Ascending aorta (tissue), 2 donors: ENCODE data around the gene MLKL. TPM values are rescaled to one million over a fixed set of nuclear protein-coding genes. Genes with fewer than 3 reads are reported as not detected.

Experiments used
- DNase-seq, 2 donors: peaks; one replicate each; pipeline ENCODE4 v3.0.0-alpha.2; 2019; ENCODE audit warnings: low spot score in 2 of 2
- H3K27ac ChIP-seq, 2 donors: fragments of 200-600 bp; sonication (generic); one replicate each; pipeline ENCODE4 v1.5.1; 2016 to 2017; ENCODE audit warnings: mild to moderate bottlenecking in 1 of 2
- H3K27me3 ChIP-seq: fragments of 200-600 bp; sonication (generic); one replicate; pipeline ENCODE4 v1.5.1; 2017
- H3K36me3 ChIP-seq, 2 donors: fragments of 200-600 bp; sonication (generic); one replicate each; pipeline ENCODE4 v1.5.1; 2016
- H3K4me1 ChIP-seq, 2 donors: fragments of 200-600 bp; sonication (generic); one replicate each; pipeline ENCODE4 v1.5.1; 2016 to 2017; ENCODE audit warnings: mild to moderate bottlenecking in 1 of 2
- H3K4me3 ChIP-seq, 2 donors: fragments of 200-600 bp; sonication (generic); one replicate each; pipeline ENCODE4 v1.5.1; 2016 to 2017; ENCODE audit warnings: mild to moderate bottlenecking in 1 of 2
- H3K9me3 ChIP-seq, 2 donors: fragments of 200-600 bp; sonication (generic); one replicate each; pipeline ENCODE4 v1.5.1; 2016
- intact Hi-C: fragments of 100-400 bp; cut with DNase I; formaldehyde crosslinking; loops from one replicate; pipeline ENCODE4 v1.15.1; 2023
- total RNA-seq: library from RNA; depleted of rRNA; stranded (reverse); fragments of >200 nt; gene quantifications from one replicate; pipeline ENCODE4 v1.1.0, GENCODE V29; 2016
- TF ChIP-seq, protein P1 (sequence below), 3 experiments: fragments of 200-600 bp in 2 of 3; fragments of 450-650 bp in 1 of 3; sonication (generic) in 2 of 3; IDR thresholded peaks; one replicate each; pipeline ENCODE4 v1.5.1; 2016 to 2019; ENCODE audit warnings: antibody characterized with exemption in 3 of 3, mild to moderate bottlenecking in 1 of 3, moderate library complexity in 1 of 3

The MLKL gene
- total RNA-seq, 1 donor from 2014 or later = 4.0 TPM

DNA sequence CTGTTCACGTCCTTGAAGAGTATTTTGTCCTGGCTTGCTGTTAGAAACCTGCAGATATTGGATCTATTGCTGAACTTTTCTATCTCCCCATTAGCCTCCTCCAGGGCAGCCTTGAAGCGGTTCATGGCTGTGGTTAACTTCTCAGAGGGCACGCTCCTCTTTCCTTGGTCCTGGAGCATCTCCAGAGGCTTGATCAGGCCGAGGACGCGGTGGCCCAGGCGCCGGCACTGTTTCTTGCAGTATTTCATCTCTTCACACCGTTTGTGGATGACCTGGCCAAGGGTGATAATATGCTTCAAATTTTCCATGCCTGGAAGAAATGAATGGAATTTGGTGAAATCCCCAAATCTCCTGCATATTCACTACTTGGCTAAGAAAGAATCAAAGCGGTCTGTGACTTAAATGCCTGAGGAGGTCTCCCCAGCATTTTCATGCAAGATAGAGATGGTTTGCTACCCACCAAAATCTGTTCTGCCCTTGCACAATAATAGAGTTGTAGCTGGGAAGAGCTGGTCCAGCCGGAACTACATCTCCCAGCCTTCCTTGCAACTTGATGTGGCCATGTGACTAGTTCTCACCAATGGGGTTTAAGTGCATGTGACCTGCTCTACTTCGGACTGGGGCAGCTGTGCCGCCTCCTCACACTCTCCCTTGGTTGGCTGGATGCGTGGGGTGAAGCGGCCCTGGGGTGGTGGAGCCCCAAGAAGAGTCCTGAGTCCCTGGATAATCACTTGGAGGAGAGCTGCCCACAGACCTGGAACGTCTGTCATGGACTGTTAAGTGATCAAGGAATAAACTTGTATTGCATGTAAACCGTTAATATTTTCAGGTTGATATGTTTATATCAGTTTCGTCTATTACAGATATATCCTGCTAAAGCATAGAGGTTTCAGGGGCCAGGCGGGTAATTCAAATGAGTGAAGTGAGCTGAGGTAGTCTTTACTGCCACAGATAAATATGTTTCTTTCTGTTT lies 4.9 kb downstream of the MLKL start:
- TF ChIP-seq, protein P1, sequence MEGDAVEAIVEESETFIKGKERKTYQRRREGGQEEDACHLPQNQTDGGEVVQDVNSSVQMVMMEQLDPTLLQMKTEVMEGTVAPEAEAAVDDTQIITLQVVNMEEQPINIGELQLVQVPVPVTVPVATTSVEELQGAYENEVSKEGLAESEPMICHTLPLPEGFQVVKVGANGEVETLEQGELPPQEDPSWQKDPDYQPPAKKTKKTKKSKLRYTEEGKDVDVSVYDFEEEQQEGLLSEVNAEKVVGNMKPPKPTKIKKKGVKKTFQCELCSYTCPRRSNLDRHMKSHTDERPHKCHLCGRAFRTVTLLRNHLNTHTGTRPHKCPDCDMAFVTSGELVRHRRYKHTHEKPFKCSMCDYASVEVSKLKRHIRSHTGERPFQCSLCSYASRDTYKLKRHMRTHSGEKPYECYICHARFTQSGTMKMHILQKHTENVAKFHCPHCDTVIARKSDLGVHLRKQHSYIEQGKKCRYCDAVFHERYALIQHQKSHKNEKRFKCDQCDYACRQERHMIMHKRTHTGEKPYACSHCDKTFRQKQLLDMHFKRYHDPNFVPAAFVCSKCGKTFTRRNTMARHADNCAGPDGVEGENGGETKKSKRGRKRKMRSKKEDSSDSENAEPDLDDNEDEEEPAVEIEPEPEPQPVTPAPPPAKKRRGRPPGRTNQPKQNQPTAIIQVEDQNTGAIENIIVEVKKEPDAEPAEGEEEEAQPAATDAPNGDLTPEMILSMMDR (IDR thresholded peaks at IDR 0.05) = no peak
- no peaks in the 10 kb centered on the region for H3K9me3 ChIP-seq
- peak overlapping the region; percentile 42 to 60 for H3K4me3 ChIP-seq
- intact Hi-C loops = no loop called here
- peak; percentile 51 to 91 for DNase-seq
- no peaks in the 10 kb centered on the region for H3K4me1 ChIP-seq
- H3K36me3 ChIP-seq = peaks cover 20 to 30% of the 10 kb centered on the region in 2 donors
- no peaks in the 10 kb centered on the region for H3K27me3 ChIP-seq
- peak overlapping the region; percentile 39 to 51 for H3K27ac ChIP-seq

DNA sequence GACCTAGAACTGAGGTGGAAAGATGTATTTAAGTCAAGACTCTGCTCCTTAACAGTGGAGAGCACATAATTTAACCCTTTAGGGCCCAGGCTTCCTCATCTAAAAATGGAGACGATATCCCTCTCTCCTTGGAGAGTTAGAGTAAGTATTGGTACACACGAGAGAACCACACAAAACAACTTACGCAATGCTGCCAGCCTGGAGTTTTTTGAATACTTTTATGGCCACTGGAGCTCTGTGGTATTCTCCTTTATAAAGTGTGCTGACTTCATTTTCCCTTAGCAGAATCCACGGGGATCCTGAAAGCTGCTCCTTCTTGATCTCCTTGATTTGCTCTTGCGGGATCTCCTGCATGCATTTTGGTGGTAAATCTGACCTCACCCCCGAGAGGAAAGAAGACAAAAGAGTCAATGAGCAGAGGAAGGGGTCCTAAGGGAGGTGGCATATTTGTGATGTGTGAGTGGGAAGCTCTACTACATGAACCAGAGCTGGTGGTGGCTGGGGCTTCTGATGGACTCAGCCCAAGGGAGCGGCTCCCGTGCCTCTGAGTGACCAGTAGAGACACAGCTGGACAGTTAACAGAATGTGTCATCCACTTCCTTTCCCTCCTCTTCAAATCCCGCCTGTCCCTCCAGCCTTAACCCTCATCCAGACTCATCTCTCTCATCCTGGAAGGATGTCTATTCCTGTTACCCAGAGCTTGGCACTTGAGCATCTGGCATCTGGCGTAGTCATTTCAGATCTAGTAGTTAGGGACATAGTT lies 9.4 kb downstream of the MLKL start:
- peaks cover 25 to 34% of the 10 kb centered on the region in 2 donors for H3K36me3 ChIP-seq
- intact Hi-C loops = no loop called here

DNA sequence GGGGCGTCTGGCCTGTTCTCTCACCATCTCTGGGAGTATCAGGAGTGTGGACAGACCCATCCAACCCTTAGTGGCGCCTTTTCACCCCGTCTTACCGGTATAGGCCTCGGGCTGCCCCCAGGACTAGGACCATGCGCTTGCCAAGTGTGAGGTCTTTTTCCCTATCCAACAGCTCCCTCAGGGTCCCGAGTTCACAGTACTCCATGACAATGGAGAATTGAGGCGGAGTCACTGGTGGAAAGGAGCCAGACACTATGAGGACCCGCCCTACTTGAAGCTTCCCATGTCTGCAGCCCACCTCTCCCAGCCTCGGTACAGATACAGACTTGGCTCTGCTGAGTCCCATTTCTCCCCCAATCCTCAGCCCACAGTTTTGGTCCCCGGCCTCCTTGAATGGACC lies 18.1 kb downstream of the MLKL start:
- peaks cover 19 to 48% of the 10 kb centered on the region in 2 donors for H3K36me3 ChIP-seq
- TF ChIP-seq, protein P1 (IDR thresholded peaks at IDR 0.05) = no peak
- no peaks in the 10 kb centered on the region for H3K9me3 ChIP-seq
- H3K27me3 ChIP-seq = no peaks in the 10 kb centered on the region
- no peak overlapping the region for H3K27ac ChIP-seq
- intact Hi-C loops = no loop called here
- no peak overlapping the region for H3K4me3 ChIP-seq
- no peak for DNase-seq
- no peaks in the 10 kb centered on the region for H3K4me1 ChIP-seq

More for the DNA sequence above, 9.4 kb downstream of the MLKL start:
- Histone ChIP-seq H3K27me3 (no peaks in the 10 kb centered on the region), H3K27ac (no peak overlapping the region), H3K4me1 (no peaks in the 10 kb centered on the region), H3K4me3 (no peak overlapping the region), H3K9me3 (no peaks in the 10 kb centered on the region)
- TF ChIP-seq, protein P1 (IDR thresholded peaks at IDR 0.05) = no peak
- no peak for DNase-seq

DNA sequence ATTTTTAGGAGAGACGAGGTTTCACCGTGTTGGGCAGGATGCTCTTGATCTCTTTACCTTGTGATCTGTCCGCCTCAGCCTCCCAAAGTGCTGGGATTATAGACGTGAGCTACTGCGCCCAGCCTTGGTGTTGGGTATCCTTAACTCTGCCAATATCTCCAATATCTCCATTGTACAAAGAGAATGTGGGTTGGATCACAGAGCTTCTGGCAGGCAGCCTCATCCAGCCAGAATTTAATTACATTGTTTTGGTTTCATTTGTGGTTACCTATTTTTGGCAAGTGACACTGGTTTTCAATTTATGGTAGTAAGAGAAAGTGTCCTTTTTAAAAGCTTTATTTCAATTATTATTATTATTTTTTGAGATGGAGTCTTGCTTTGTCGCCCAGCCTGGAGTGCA lies 20.0 kb downstream of the MLKL start:
- TF ChIP-seq, protein P1 (IDR thresholded peaks at IDR 0.05) = no peak
- H3K9me3 ChIP-seq = no peaks in the 10 kb centered on the region
- H3K36me3 ChIP-seq = peaks cover 31 to 51% of the 10 kb centered on the region in 2 donors
- intact Hi-C loops = no loop called here
- no peaks in the 10 kb centered on the region for H3K27me3 ChIP-seq
- no peak for DNase-seq
- H3K27ac ChIP-seq = no peak overlapping the region
- H3K4me3 ChIP-seq = no peak overlapping the region
- no peaks in the 10 kb centered on the region for H3K4me1 ChIP-seq

DNA sequence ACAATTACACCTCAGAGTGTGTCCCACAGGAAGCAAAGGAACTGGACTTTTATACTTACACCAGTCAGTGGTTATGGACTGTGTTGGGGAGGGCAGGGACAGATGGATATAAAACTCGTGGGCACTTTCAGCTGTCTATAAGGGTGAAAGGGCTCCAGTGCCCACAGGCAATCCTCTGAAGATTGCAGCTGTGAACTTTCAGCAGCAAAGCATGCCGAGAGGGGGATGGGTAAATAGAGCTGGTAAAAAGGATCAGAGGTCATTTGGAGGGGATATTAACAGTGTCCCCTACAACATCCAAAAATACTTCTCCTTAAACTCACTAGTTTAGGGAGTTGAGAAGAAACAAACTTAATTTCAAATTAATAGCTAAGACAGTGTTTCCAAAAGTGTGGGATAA lies 20.7 kb downstream of the MLKL start:
- TF ChIP-seq, protein P1 (IDR thresholded peaks at IDR 0.05) = no peak
- peaks cover 32 to 56% of the 10 kb centered on the region in 2 donors for H3K36me3 ChIP-seq
- intact Hi-C loops = no loop called here

More for the DNA sequence above, 20.7 kb downstream of the MLKL start:
- H3K4me3 ChIP-seq = no peak overlapping the region
- H3K27me3 ChIP-seq = no peaks in the 10 kb centered on the region
- no peaks in the 10 kb centered on the region for H3K4me1 ChIP-seq
- no peaks in the 10 kb centered on the region for H3K9me3 ChIP-seq
- no peak overlapping the region for H3K27ac ChIP-seq
- peak in 1 of 2 donors; percentile 4 for DNase-seq
